ENCODE results near the gene PLEKHO1.

DNA sequence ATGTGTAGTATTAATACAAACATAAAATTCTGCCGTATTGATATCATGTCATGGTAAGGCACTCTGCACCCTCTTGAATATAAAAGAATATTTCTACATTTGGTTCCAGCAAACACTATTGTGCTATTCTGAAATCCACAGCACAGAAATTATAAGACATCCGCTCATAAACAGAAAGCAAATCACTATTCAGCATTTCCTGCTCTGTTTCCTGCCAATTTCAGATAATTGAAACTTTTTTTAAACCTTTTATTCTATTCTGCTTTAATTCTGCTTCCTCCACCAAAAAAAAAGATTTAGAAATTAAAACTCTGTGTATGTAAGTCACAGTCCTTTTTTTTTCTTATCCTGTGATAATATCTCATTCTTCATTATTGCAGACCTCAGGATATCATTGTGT is 39.6 kb upstream of the PLEKHO1 start:
- TF ChIP-seq MXI1 (IDR thresholded peaks at IDR 0.05; ENCODE audit: borderline replicate concordance, low read depth, low read length) (no peak), CTCF (conservative IDR thresholded peaks at IDR 0.05; ENCODE audit: low read depth, low read length) (no peak)
